WI38 (cell line): ENCODE measurements around the gene KIF26B.
A peak's percentile ranks its signal among the peaks of the same experiment; 100 is the strongest.

ENCODE experiments used
- H3K4me3 ChIP-seq: 2 replicates; pipeline ENCODE4 v1.5.1; 2011; ENCODE audit warnings: low read depth, mild to moderate bottlenecking, control low read depth, low read length
- TF ChIP-seq, protein P1 (sequence below): IDR thresholded peaks from 2 replicates; pipeline ENCODE4 v1.5.1; 2012; ENCODE audit warnings: low read depth, mild to moderate bottlenecking, control low read depth, low read length

KIF26B gene

DNA sequence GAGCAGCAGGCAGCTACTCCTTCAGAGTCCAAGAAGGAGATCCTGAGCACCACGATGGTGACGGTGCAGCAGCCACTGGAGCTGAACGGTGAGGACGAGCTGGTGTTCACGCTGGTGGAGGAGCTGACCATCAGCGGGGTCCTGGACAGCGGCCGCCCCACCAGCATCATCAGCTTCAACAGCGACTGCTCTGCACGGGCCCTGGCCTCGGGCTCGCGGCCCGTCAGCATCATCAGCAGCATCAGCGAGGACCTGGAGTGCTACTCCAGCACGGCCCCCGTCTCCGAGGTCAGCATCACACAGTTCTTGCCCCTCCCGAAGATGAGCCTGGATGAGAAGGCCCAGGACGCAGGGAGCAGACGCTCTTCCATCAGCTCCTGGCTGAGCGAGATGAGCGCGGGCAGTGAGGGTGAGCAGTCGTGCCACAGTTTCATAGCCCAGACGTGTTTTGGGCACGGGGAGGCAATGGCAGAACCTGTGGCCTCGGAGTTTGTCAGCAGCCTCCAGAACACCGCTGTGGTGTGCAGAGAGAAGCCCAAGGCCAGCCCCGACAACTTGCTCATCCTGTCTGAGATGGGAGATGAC lies 531.8 kb downstream of the KIF26B start:
- H3K4me3 ChIP-seq, result no peak overlapping the region
- TF ChIP-seq, protein P1, sequence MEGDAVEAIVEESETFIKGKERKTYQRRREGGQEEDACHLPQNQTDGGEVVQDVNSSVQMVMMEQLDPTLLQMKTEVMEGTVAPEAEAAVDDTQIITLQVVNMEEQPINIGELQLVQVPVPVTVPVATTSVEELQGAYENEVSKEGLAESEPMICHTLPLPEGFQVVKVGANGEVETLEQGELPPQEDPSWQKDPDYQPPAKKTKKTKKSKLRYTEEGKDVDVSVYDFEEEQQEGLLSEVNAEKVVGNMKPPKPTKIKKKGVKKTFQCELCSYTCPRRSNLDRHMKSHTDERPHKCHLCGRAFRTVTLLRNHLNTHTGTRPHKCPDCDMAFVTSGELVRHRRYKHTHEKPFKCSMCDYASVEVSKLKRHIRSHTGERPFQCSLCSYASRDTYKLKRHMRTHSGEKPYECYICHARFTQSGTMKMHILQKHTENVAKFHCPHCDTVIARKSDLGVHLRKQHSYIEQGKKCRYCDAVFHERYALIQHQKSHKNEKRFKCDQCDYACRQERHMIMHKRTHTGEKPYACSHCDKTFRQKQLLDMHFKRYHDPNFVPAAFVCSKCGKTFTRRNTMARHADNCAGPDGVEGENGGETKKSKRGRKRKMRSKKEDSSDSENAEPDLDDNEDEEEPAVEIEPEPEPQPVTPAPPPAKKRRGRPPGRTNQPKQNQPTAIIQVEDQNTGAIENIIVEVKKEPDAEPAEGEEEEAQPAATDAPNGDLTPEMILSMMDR, result no peak

DNA sequence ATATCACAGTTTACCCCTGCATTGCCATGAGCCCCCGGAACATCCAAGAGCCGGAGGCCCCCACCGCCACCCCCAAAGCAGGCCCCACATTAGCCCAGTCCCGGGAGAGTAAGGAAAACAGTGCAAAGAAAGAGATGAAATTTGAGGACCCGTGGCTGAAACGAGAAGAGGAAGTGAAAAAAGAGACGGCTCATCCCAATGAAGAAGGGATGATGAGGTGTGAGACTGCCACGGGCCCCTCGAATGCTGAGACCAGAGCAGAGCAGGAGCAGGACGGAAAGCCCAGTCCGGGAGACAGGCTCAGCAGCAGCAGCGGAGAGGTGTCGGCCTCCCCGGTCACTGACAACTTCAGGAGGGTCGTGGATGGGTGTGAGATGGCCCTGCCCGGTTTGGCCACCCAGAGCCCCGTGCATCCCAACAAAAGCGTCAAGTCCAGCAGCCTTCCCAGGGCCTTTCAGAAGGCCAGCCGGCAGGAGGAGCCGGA lies 532.4 kb downstream of the KIF26B start:
- H3K4me3 ChIP-seq, result no peak overlapping the region
- TF ChIP-seq, protein P1, result no peak

GRCh38 chr1:245687636-245688535 lies 533.1 kb downstream of the KIF26B start:
- TF ChIP-seq, protein P1, result no peak
- H3K4me3 ChIP-seq, result peak overlapping the region; percentile 29

DNA sequence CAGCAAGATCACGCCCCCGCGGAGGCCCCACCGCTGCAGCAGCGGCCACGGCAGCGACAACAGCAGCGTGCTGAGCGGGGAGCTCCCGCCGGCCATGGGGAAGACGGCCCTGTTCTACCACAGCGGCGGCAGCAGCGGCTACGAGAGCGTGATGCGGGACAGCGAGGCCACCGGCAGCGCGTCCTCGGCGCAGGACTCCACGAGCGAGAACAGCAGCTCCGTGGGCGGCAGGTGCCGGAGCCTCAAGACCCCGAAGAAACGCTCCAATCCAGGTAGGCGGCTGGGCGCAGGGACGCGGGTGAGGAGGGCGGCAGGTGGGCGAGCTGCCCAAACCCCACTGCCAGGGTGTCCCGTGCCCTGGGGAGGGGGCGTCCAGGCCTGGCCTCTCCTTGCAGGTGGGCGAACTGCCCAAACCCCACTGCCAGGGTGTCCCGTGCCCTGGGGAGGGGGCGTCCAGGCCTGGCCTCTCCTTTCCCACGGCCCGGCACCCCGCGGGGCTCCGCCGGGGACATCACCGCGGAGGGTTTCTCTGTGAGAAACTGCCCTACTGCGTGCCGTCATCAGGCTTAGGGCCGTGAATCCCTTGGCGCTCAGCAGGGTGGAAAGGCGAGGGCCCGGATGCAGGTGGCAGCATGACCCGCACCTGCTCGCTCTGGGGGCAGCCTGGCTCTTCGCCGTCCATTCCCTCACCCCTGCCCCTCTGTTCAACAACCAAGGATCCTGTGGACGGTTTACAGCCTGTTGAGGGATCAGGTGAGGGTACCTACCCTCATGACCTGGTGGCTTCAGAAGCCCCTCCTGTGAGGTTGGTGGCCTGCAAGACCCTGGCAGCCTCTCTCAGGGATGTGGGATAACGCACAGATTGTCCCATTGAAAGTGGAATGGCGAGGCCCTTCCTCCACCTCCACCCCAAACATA lies 534.0 kb downstream of the KIF26B start:
- TF ChIP-seq, protein P1, result no peak
- H3K4me3 ChIP-seq, result no peak overlapping the region

DNA sequence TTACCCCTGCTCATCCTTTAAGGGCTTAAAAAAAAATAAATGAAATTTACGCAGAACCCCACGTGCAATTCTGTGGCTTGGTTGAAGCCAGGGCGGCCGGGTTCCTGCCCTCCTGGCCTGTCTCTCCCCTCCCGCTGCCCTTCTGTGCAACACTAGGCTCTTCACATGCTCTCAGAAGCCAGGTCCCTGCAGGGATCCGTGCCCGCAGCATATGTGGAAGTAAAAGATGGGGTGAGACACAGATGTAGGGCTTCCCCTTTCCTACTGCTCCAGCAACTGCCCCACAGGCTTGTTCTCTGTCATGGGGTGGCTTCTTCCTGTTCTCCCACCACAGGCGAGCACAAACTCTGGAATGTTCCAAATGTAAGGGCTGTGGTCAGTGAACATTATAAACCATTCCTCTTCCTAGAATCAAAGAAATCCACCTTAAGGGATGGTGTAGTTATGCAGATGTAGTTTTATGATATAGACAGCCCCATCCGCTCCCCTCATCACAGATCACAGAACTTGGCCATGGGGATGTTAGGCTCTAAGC lies 535.4 kb downstream of the KIF26B start:
- TF ChIP-seq, protein P1, result no peak
- no peak overlapping the region for H3K4me3 ChIP-seq

DNA sequence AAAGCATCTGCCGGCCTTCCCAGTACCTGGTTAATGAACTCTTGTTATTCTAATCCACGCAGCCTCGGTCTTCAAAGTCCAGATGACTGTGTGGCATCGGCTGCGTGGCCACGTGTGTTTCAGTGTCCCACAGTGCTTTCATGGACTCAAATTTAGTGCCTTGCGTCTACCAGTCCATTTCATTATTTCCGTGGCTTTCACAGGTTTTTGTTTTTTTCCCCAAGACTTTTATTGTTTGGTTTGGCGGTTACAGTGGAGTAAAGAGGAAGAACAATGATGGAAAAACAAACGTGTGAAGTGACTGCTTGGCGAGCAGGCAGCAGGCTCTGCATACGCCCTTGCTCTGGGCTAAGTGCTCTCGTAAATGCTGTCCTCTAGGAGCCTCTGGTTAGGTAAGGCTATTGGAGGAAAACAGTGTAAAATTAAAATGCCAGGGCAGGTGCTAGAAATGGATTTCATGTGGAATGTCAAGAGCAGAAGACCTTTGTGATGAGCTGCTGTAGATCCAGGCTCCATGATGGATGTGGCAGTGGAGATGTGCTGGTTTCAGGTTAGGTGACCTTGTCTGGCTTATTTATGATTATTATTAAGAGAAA lies 536.3 kb downstream of the KIF26B start:
- TF ChIP-seq, protein P1, result no peak
- no peak overlapping the region for H3K4me3 ChIP-seq
